Measurements from ENCODE around the gene RAD51B. TPM values are rescaled to one million over a fixed set of nuclear protein-coding genes. Genes with fewer than 3 reads are reported as not detected.

The RAD51B gene
- total RNA-seq, 1 experiment from 2014 or later = 10.8 TPM

- H3K9ac ChIP-seq (ENCODE audit: low read length) = no peak overlapping the region
- no peaks in the 10 kb centered on the region for H3K36me3 ChIP-seq (ENCODE audit: low read depth, low read length)
- H3K4me1 ChIP-seq (ENCODE audit: insufficient read depth, low read length) = peaks cover 28% of the 10 kb centered on the region
- no peaks in the 10 kb centered on the region for H4K20me1 ChIP-seq (ENCODE audit: low read length)
- no peak for DNase-seq
- intact Hi-C loops (cut with micrococcal nuclease) = loop anchor here (1.0 to 5.0 kb wide), 5 partner anchors 16 to 126 kb away; no protein-coding TSS in a partner anchor
- no peaks in the 10 kb centered on the region for H3K27me3 ChIP-seq (ENCODE audit: low read length)
- no peaks in the 10 kb centered on the region for H3K79me2 ChIP-seq (ENCODE audit: low read length)
- no peaks in the 10 kb centered on the region for H3K9me3 ChIP-seq (ENCODE audit: low read length)
- H3F3A ChIP-seq (ENCODE audit: low read length, unreplicated experiment) = no peaks in the 10 kb centered on the region
- H3K4me3 ChIP-seq (ENCODE audit: low read length) = no peak overlapping the region
- no peak overlapping the region for H3K27ac ChIP-seq (ENCODE audit: low read length)
- H2AFZ ChIP-seq (ENCODE audit: low read length) = peak overlapping the region; percentile 36; the same call in 1 of the 2 replicates
- ChIA-PET POLR2A (ENCODE audit: unreplicated experiment) (no interaction called here), CTCF (interaction anchor here (0.6 kb wide), 1 partner anchor 72 kb away, joined by 4 read pairs; no protein-coding TSS in a partner anchor)
- peak; percentile 44 for ATAC-seq
- TF ChIP-seq CTCF (conservative IDR thresholded peaks at IDR 0.05; ENCODE audit: low read depth, low read length) (no peak), EZH2phosphoT487 (IDR thresholded peaks at IDR 0.05; ENCODE audit: borderline replicate concordance, low read length) (no peak), EZH2 (IDR thresholded peaks at IDR 0.05; ENCODE audit: low read length, unreplicated experiment) (no peak)
- H3K9me2 ChIP-seq (replicated peaks; ENCODE audit: low read length) = no peaks in the 10 kb centered on the region
- H3K4me2 ChIP-seq (ENCODE audit: low read length) = peak overlapping the region; percentile 37
- BruUV-seq (replicated peaks) = no TSS peak
Observed at GRCh38 chr14:68016255-68016914, 196.8 kb downstream of the RAD51B start.

GRCh38 chr14:68018598-68018997, 199.0 kb downstream of the RAD51B start:
- Histone ChIP-seq H3K9me3 (ENCODE audit: low read length) (no peaks in the 10 kb centered on the region), H3K27ac (ENCODE audit: low read length) (no peak overlapping the region), H3K79me2 (ENCODE audit: low read length) (no peaks in the 10 kb centered on the region), H3F3A (ENCODE audit: low read length, unreplicated experiment) (no peaks in the 10 kb centered on the region), H3K9me2 (replicated peaks; ENCODE audit: low read length) (no peaks in the 10 kb centered on the region), H3K4me3 (ENCODE audit: low read length) (no peak overlapping the region), H3K4me2 (ENCODE audit: low read length) (no peak overlapping the region), H4K20me1 (ENCODE audit: low read length) (no peaks in the 10 kb centered on the region), H2AFZ (ENCODE audit: low read length) (no peak overlapping the region), H3K36me3 (ENCODE audit: low read depth, low read length) (no peaks in the 10 kb centered on the region), H3K4me1 (ENCODE audit: insufficient read depth, low read length) (peaks cover 23% of the 10 kb centered on the region), H3K9ac (ENCODE audit: low read length) (no peak overlapping the region), H3K27me3 (ENCODE audit: low read length) (no peaks in the 10 kb centered on the region)
- no peak for TF ChIP-seq EZH2phosphoT487 (IDR thresholded peaks at IDR 0.05; ENCODE audit: borderline replicate concordance, low read length)
- no peak for TF ChIP-seq EZH2 (IDR thresholded peaks at IDR 0.05; ENCODE audit: low read length, unreplicated experiment)
- TF ChIP-seq CTCF (conservative IDR thresholded peaks at IDR 0.05; ENCODE audit: low read depth, low read length) = no peak
- ChIA-PET POLR2A (ENCODE audit: unreplicated experiment) (no interaction called here), CTCF (no interaction called here)
- peak; percentile 80 for ATAC-seq
- no TSS peak for BruUV-seq (replicated peaks)
- intact Hi-C loops (cut with micrococcal nuclease) = loop anchor here (2.0 to 5.0 kb wide), 4 partner anchors 24 to 124 kb away; no protein-coding TSS in a partner anchor
- peak; percentile 59 for DNase-seq

DNA sequence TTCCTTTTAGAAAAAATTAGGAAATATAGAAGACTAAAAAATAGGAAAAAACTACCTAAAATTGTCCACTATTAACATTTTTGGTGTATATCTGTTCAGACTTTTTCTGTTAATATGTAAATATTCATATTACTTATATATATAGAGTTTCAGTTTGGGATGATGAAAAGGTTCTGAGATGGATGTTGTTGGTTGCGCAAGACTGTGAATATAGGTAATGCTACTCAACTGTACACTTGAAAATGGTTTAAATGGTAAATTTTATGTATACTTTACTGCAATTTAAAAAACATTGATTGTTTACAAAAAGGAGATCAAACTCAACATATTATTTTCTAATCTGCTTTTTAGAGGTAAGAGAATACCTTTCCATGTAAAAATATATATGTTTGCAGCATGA, 200.9 kb downstream of the RAD51B start:
- Histone ChIP-seq H3K9ac (ENCODE audit: low read length) (no peak overlapping the region), H3K4me3 (ENCODE audit: low read length) (no peak overlapping the region), H3K27ac (ENCODE audit: low read length) (no peak overlapping the region), H3K9me3 (ENCODE audit: low read length) (no peaks in the 10 kb centered on the region), H3F3A (ENCODE audit: low read length, unreplicated experiment) (no peaks in the 10 kb centered on the region), H3K36me3 (ENCODE audit: low read depth, low read length) (no peaks in the 10 kb centered on the region), H4K20me1 (ENCODE audit: low read length) (no peaks in the 10 kb centered on the region), H2AFZ (ENCODE audit: low read length) (no peak overlapping the region), H3K79me2 (ENCODE audit: low read length) (no peaks in the 10 kb centered on the region), H3K27me3 (ENCODE audit: low read length) (no peaks in the 10 kb centered on the region), H3K4me1 (ENCODE audit: insufficient read depth, low read length) (peaks cover 23% of the 10 kb centered on the region), H3K4me2 (ENCODE audit: low read length) (no peak overlapping the region), H3K9me2 (replicated peaks; ENCODE audit: low read length) (no peaks in the 10 kb centered on the region)
- DNase-seq = no peak
- no peak for ATAC-seq
- intact Hi-C loops (cut with micrococcal nuclease) = no loop called here
- CTCF ChIA-PET = no interaction called here
- BruUV-seq (replicated peaks) = no TSS peak
- POLR2A ChIA-PET (ENCODE audit: unreplicated experiment) = no interaction called here
- no peak for TF ChIP-seq EZH2phosphoT487 (IDR thresholded peaks at IDR 0.05; ENCODE audit: borderline replicate concordance, low read length)
- no peak for TF ChIP-seq EZH2 (IDR thresholded peaks at IDR 0.05; ENCODE audit: low read length, unreplicated experiment)
- no peak for TF ChIP-seq CTCF (conservative IDR thresholded peaks at IDR 0.05; ENCODE audit: low read depth, low read length)

Data from PC-3 (cell line).